GM12878 (cell line): ENCODE data around the gene VKORC1. TPM values are rescaled to one million over a fixed set of nuclear protein-coding genes. Genes with fewer than 3 reads are reported as not detected.

Source experiments
- CREB1 ChIP-seq: IDR thresholded peaks from 2 replicates; pipeline ENCODE4 v1.6.1; 2012; ENCODE audit warnings: low read depth, mild to moderate bottlenecking, inconsistent platforms
- CREM ChIP-seq: IDR thresholded peaks from 2 replicates; pipeline ENCODE4 v1.6.1; 2014; ENCODE audit warnings: antibody characterized with exemption, low read depth
- DPF2 ChIP-seq: fragments of 450-650 bp; IDR thresholded peaks from 2 replicates; pipeline ENCODE4 v1.6.1; 2017; ENCODE audit warnings: mild to moderate bottlenecking
- EED ChIP-seq: sonication (generic); IDR thresholded peaks from 2 replicates; pipeline ENCODE4 v1.6.1; 2016; ENCODE audit warnings: antibody characterized with exemption, low read depth
- ESRRA ChIP-seq: IDR thresholded peaks from 2 replicates; pipeline ENCODE4 v1.6.1; 2012; ENCODE audit warnings: mild to moderate bottlenecking, low read length, improper control_type of control experiment
- FOS ChIP-seq: IDR thresholded peaks from 3 replicates; pipeline ENCODE4 v1.6.1; 2011; ENCODE audit warnings: borderline replicate concordance; ENCODE audit not compliant: insufficient read length; ENCODE audit errors: extremely low read depth
- MEF2A ChIP-seq: IDR thresholded peaks from 2 replicates; pipeline ENCODE4 v1.6.1; 2011; ENCODE audit warnings: low read depth, mild to moderate bottlenecking, low read length, moderate library complexity; ENCODE audit not compliant: insufficient read depth
- PAX8 ChIP-seq: fragments of 450-650 bp; IDR thresholded peaks from 2 replicates; pipeline ENCODE4 v1.6.1; 2017; ENCODE audit warnings: mild to moderate bottlenecking, moderate library complexity
- RBBP5 ChIP-seq: fragments of 200-600 bp; sonication (generic); conservative IDR thresholded peaks from 2 replicates; pipeline ENCODE4 v1.6.1; 2016
- RELA ChIP-seq: fragments of 450-650 bp; IDR thresholded peaks from 2 replicates; pipeline ENCODE4 v1.8.0; 2014; ENCODE audit warnings: borderline replicate concordance; ENCODE audit not compliant: partially characterized antibody
- SIN3A ChIP-seq: IDR thresholded peaks from 2 replicates; pipeline ENCODE4 v1.6.1; 2012; ENCODE audit warnings: low read depth, low read length, improper control_type of control experiment
- SMAD1 ChIP-seq: fragments of 450-650 bp; IDR thresholded peaks from 2 replicates; pipeline ENCODE4 v1.6.1; 2018; ENCODE audit warnings: mild to moderate bottlenecking, low read depth; ENCODE audit not compliant: partially characterized antibody
- SMAD5 ChIP-seq: IDR thresholded peaks from 2 replicates; pipeline ENCODE4 v1.6.1; 2016; ENCODE audit warnings: antibody characterized with exemption, low read depth
- SPI1 ChIP-seq: IDR thresholded peaks from 2 replicates; pipeline ENCODE4 v1.6.1; 2011; ENCODE audit warnings: low read depth, mild to moderate bottlenecking, low read length, moderate library complexity, borderline replicate concordance; ENCODE audit not compliant: insufficient read depth
- STAT3 ChIP-seq: IDR thresholded peaks from 2 replicates; pipeline ENCODE4 v1.6.1; 2011; ENCODE audit warnings: low read depth, low read length, improper control_type of control experiment
- TCF12 ChIP-seq: IDR thresholded peaks from 2 replicates; pipeline ENCODE4 v1.6.1; 2011; ENCODE audit warnings: low read depth, mild to moderate bottlenecking, low read length
- ZNF207 ChIP-seq: fragments of 450-650 bp; IDR thresholded peaks from 2 replicates; pipeline ENCODE4 v1.6.1; 2014; ENCODE audit warnings: antibody characterized with exemption, mild to moderate bottlenecking, borderline replicate concordance
- ZSCAN29 ChIP-seq: fragments of 450-650 bp; IDR thresholded peaks from 2 replicates; pipeline ENCODE4 v1.6.1; 2017; ENCODE audit warnings: mild to moderate bottlenecking, moderate library complexity
- ZZZ3 ChIP-seq: IDR thresholded peaks from 2 replicates; pipeline ENCODE4 v1.6.1; 2011; ENCODE audit warnings: low read depth; ENCODE audit not compliant: control insufficient read depth, insufficient read length
- polyA plus RNA-seq, 11 experiments: library from polyadenylated mRNA; depleted of rRNA in 4 of 11; unstranded in 6 of 11; stranded (reverse) in 5 of 11; fragments of >200 nt; fragmentation: Nextera tagmentation in 4 of 11; fragmentation: Illumina TruSeq in 1 of 11; extraction: Ambion mirVana in 4 of 11; extraction: Trizol in 1 of 11; gene quantifications; 1 replicate in 1 of 11; 2 replicates in 10 of 11; pipeline versions ENCODE4 v1.2.1 to v1.2.3, GENCODE V29; 2011 to 2016; ENCODE audit warnings: inconsistent platforms in 2 of 11, missing spikeins in 2 of 11, low read depth in 1 of 11
- total RNA-seq, 4 experiments: library from RNA; depleted of rRNA in 3 of 4; stranded (reverse); fragments of >200 nt in 3 of 4; fragmentation: Illumina TruSeq in 1 of 4; extraction: Trizol in 1 of 4; gene quantifications; 2 replicates each; pipeline versions ENCODE4 v1.2.1 to v1.2.3, GENCODE V29; 2013 to 2021
- TF ChIP-seq, protein P1 (sequence below): fragments of 450-650 bp; IDR thresholded peaks from 2 replicates; pipeline ENCODE4 v1.6.1; 2018; ENCODE audit warnings: mild to moderate bottlenecking, low read depth, moderate library complexity; ENCODE audit not compliant: partially characterized antibody
- TF ChIP-seq, protein P2 (sequence below): IDR thresholded peaks from 2 replicates; pipeline ENCODE4 v1.6.1; 2012; ENCODE audit warnings: low read depth, low read length, improper control_type of control experiment
- TF ChIP-seq, protein P3 (sequence below): fragments of 450-650 bp; IDR thresholded peaks from 2 replicates; pipeline ENCODE4 v1.6.1; 2017; ENCODE audit warnings: mild to moderate bottlenecking

Gene VKORC1
- total and polyA plus RNA-seq, 10 of the 15 experiments (the other 5 are each of a cell fraction or from before 2014, with no cell fraction given) = 19.8 to 140 (median 57.7) TPM

DNA sequence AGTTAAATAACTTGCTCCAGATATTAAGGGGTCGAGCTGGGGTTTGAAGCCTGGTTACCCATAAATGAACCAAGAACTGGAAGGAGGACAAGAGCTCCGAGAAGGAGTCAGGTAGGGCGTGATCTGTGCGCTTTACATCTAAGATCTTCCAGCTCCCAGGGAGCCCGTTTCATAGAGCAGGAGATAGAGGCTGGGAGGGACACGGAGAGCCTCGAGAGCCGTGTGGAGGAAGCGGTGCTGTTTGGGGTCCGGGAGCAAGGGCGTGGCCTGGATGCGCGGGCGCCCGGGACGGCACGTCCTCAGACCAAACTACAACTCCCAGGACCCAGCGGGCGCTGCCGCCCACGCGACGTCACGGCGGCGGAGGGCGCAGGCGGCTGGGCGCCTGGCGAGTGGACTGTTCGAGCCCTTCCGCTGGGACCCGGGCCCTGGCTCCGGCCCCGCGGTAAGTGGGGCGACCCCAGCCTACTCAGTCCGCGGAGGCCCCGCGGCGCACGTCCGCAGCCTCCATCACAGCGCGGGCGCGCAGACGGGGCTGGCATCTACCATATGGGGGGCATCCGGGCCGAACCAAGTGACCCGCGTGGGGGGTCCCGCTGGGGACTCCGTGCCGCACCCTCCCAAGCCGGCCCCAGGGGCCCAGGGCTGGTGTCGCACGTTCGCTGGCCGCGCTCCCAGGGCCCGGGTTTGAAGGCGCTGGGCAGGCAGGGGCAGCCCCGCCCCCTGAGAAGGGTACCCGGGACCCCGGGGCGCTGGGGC is 13.6 kb upstream of the VKORC1 start, which contains the start of gene BCKDK (continued):
- TF ChIP-seq, protein P1, sequence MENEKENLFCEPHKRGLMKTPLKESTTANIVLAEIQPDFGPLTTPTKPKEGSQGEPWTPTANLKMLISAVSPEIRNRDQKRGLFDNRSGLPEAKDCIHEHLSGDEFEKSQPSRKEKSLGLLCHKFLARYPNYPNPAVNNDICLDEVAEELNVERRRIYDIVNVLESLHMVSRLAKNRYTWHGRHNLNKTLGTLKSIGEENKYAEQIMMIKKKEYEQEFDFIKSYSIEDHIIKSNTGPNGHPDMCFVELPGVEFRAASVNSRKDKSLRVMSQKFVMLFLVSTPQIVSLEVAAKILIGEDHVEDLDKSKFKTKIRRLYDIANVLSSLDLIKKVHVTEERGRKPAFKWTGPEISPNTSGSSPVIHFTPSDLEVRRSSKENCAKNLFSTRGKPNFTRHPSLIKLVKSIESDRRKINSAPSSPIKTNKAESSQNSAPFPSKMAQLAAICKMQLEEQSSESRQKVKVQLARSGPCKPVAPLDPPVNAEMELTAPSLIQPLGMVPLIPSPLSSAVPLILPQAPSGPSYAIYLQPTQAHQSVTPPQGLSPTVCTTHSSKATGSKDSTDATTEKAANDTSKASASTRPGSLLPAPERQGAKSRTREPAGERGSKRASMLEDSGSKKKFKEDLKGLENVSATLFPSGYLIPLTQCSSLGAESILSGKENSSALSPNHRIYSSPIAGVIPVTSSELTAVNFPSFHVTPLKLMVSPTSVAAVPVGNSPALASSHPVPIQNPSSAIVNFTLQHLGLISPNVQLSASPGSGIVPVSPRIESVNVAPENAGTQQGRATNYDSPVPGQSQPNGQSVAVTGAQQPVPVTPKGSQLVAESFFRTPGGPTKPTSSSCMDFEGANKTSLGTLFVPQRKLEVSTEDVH = no peak
- peak; percentile 93 for TF ChIP-seq CREB1
- TF ChIP-seq ZNF207 = no peak; the same call in 1 of the 2 replicates
- peak; percentile 50; the same call in 1 of the 2 replicates for TF ChIP-seq DPF2
- no peak; the same call in 1 of the 2 replicates for TF ChIP-seq SIN3A
- no peak for TF ChIP-seq PAX8
- TF ChIP-seq EED = no peak
- no peak for TF ChIP-seq FOS
- TF ChIP-seq, protein P2, sequence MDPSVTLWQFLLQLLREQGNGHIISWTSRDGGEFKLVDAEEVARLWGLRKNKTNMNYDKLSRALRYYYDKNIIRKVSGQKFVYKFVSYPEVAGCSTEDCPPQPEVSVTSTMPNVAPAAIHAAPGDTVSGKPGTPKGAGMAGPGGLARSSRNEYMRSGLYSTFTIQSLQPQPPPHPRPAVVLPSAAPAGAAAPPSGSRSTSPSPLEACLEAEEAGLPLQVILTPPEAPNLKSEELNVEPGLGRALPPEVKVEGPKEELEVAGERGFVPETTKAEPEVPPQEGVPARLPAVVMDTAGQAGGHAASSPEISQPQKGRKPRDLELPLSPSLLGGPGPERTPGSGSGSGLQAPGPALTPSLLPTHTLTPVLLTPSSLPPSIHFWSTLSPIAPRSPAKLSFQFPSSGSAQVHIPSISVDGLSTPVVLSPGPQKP = 0 out of 2 replicates have a peak, but pooled peaks have one; percentile 24
- no peak for TF ChIP-seq STAT3
- TF ChIP-seq SMAD1 = no peak
- no peak for TF ChIP-seq ZZZ3
- peak; percentile 89 for TF ChIP-seq CREM
- no peak for TF ChIP-seq SMAD5
- TF ChIP-seq ESRRA = no peak
- no peak for TF ChIP-seq ZSCAN29
- TF ChIP-seq RBBP5 = no peak
- TF ChIP-seq, protein P3, sequence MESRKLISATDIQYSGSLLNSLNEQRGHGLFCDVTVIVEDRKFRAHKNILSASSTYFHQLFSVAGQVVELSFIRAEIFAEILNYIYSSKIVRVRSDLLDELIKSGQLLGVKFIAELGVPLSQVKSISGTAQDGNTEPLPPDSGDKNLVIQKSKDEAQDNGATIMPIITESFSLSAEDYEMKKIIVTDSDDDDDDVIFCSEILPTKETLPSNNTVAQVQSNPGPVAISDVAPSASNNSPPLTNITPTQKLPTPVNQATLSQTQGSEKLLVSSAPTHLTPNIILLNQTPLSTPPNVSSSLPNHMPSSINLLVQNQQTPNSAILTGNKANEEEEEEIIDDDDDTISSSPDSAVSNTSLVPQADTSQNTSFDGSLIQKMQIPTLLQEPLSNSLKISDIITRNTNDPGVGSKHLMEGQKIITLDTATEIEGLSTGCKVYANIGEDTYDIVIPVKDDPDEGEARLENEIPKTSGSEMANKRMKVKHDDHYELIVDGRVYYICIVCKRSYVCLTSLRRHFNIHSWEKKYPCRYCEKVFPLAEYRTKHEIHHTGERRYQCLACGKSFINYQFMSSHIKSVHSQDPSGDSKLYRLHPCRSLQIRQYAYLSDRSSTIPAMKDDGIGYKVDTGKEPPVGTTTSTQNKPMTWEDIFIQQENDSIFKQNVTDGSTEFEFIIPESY = no peak
- TF ChIP-seq SPI1 = no peak
- TF ChIP-seq RELA = peak; percentile 62
- TF ChIP-seq MEF2A = no peak
- TF ChIP-seq TCF12 = no peak
